Measurements from ENCODE around the gene SGCA. TPM values are rescaled to one million over a fixed set of nuclear protein-coding genes. Genes with fewer than 3 reads are reported as not detected.

SGCA gene
- total RNA-seq, 4 donors from 2014 or later = 2.1 to 5.8 (median 4.0) TPM

DNA sequence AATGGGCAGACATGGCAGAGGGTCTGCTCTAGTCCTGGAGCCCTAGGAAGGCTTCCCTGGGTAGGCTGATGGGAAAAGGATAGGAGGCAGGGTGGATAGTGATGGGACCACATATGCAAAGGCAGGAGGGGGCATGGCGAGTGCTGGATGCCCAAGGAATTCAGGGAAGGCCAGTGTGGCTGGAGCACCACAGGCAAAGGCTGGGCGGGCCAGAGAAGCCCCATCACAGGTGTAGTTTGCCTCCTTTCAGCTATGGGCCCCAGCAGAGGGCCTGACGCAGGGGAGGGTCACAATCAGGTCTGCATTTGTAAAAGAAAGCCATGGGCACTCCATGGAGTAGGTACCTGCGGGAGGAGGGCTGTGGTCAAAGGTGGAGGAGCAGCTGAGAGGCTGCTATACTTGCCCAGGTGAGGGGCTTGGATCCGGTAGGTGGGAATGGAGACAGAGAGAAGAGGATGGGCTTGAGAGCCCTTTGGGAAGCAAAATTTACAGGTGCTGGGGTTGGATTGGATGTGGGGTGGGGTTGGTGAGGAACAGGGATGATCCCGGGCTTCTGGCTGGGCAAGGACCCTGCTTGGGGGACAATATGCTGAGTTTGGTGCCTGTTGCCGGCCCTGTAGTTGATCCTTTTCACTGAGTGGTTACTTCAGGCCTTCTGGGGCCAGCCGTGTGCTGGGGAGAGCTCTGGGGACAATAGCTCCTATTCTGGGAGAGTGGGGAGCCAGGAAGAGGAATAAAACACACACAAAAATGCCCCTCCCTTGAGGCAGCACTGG is 42.2 kb downstream of the SGCA start:
- H3K4me1 ChIP-seq = peaks cover 78% of the 10 kb centered on the region
- peak overlapping the region; percentile 55 for H3K27ac ChIP-seq
- H3K4me3 ChIP-seq = no peak overlapping the region
- WGBS = 84% methylated on average over 8 of the region's 8 CpGs
- H3K36me3 ChIP-seq = no peaks in the 10 kb centered on the region
- H3K9me3 ChIP-seq = no peaks in the 10 kb centered on the region
- no peak for DNase-seq (ENCODE audit: low spot score in 2 of 2)
- peaks cover 27% of the 10 kb centered on the region for H3K27me3 ChIP-seq
- TF ChIP-seq POLR2AphosphoS5 (IDR thresholded peaks at IDR 0.05) (no peak), EP300 (IDR thresholded peaks at IDR 0.05) (no peak)
- TF ChIP-seq, protein P1, sequence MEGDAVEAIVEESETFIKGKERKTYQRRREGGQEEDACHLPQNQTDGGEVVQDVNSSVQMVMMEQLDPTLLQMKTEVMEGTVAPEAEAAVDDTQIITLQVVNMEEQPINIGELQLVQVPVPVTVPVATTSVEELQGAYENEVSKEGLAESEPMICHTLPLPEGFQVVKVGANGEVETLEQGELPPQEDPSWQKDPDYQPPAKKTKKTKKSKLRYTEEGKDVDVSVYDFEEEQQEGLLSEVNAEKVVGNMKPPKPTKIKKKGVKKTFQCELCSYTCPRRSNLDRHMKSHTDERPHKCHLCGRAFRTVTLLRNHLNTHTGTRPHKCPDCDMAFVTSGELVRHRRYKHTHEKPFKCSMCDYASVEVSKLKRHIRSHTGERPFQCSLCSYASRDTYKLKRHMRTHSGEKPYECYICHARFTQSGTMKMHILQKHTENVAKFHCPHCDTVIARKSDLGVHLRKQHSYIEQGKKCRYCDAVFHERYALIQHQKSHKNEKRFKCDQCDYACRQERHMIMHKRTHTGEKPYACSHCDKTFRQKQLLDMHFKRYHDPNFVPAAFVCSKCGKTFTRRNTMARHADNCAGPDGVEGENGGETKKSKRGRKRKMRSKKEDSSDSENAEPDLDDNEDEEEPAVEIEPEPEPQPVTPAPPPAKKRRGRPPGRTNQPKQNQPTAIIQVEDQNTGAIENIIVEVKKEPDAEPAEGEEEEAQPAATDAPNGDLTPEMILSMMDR (IDR thresholded peaks at IDR 0.05) = no peak

DNA sequence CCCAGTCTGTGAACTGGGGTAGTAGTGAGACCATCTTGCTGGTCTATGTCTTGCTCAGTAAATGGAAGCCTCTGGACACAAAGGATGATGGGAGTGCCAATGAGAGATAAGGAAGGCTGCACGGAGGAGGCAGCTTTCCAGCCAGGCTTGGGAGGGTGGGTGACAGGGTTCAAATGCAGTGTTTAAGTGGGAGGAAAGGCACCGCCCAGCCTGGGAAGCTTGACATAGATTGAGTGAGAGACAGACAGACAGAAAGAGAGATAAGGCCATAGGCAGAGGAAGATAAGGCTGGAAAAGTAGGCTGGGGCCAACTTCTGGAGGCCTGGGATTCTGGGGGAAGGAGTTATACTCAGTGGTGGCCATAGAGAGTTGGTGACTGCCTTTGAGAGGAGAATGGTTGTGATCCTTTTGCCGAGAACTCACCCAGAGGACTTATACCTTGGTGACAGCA is 42.8 kb downstream of the SGCA start:
- TF ChIP-seq EP300 (IDR thresholded peaks at IDR 0.05) = no peak
- TF ChIP-seq POLR2AphosphoS5 (IDR thresholded peaks at IDR 0.05) = no peak
- TF ChIP-seq, protein P1 (IDR thresholded peaks at IDR 0.05) = no peak
- no peak for TF ChIP-seq POLR2A (IDR thresholded peaks at IDR 0.05)
- H3K4me1 ChIP-seq = peaks cover 78% of the 10 kb centered on the region

DNA sequence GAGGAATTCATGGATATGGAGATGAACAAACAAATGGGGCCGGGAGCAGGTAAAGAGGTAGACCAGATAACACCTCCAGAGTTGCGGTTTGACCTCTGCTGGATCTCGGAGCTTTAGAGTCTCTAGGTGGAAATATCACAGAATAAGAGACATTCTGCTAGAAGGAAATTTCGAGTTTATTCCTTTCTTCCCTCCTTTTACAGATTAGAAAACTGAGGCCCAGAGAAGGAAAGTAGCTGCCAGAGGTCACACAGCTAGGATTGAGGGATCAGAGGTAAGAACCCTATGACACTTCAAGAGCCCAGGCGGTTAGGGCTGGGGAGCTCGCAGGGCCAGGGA is 43.3 kb downstream of the SGCA start:
- TF ChIP-seq POLR2AphosphoS5 (IDR thresholded peaks at IDR 0.05) (no peak), EP300 (IDR thresholded peaks at IDR 0.05) (no peak), POLR2A (IDR thresholded peaks at IDR 0.05) (no peak)
- TF ChIP-seq, protein P1 (IDR thresholded peaks at IDR 0.05) = no peak
- WGBS = 82% methylated on average over 6 of the region's 6 CpGs
- DNase-seq (ENCODE audit: low spot score in 2 of 2) = peak in 1 of 2 donors; percentile 29
- peaks cover 78% of the 10 kb centered on the region for H3K4me1 ChIP-seq
- no peak overlapping the region for H3K4me3 ChIP-seq
- peak overlapping the region; percentile 94 for H3K27ac ChIP-seq
- H3K27me3 ChIP-seq = peaks cover 20% of the 10 kb centered on the region
- H3K36me3 ChIP-seq = no peaks in the 10 kb centered on the region
- H3K9me3 ChIP-seq = no peaks in the 10 kb centered on the region

More for the DNA sequence above, 42.8 kb downstream of the SGCA start:
- no peaks in the 10 kb centered on the region for H3K9me3 ChIP-seq
- H3K27ac ChIP-seq = peak overlapping the region; percentile 94
- WGBS = 86% methylated on average over 3 of the region's 3 CpGs
- H3K4me3 ChIP-seq = no peak overlapping the region
- DNase-seq (ENCODE audit: low spot score in 2 of 2) = peak in 1 of 2 donors; percentile 63
- no peaks in the 10 kb centered on the region for H3K36me3 ChIP-seq
- peaks cover 24% of the 10 kb centered on the region for H3K27me3 ChIP-seq

DNA sequence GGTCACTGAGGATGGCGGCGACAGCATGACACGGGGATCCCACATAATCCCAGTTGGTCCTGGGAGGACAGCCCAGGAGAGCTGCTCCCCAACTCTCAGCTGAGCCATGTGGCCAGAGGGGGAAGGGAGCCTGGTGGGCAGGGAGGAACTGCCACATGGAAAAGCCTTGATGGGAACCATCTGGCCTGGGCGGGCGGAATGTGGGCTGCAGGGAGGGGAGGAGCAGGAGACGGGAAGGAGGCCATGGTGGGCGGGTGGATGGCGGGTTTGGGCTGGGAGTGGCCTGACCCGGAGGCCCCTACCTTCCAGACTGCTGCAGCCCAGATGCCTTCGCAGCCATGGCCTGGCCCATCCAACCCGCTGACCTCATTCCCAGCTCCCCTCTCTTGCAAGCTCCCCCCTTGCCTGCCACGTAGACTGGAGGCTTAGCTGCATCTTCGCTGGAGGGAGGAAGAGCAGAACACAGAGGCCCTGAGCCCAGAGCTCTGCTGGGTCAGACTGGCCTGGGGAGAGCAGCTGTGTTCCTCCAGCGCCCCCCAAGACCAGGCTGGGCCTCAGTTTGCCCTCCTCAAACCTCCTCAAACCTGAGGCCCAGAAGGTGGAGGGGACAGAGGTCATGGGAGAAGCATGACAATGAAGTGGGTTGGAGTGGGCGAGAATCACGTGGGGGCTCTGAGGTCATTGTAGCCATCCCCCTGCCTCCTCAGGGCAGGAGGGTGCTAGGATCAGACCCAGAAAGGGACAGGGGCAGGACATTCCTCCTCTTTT is 43.9 kb downstream of the SGCA start:
- peak in 1 of 3 donors; percentile 4 for TF ChIP-seq POLR2AphosphoS5 (IDR thresholded peaks at IDR 0.05)
- TF ChIP-seq EP300 (IDR thresholded peaks at IDR 0.05) = no peak
- TF ChIP-seq, protein P1 (IDR thresholded peaks at IDR 0.05) = no peak
- TF ChIP-seq POLR2A (IDR thresholded peaks at IDR 0.05) = no peak
- peaks cover 72% of the 10 kb centered on the region for H3K4me1 ChIP-seq
- no peaks in the 10 kb centered on the region for H3K9me3 ChIP-seq
- 54% methylated on average over 13 of the region's 16 CpGs for WGBS
- H3K27me3 ChIP-seq = peaks cover 20% of the 10 kb centered on the region
- DNase-seq (ENCODE audit: low spot score in 2 of 2) = peak; percentile 95 to 97
- no peaks in the 10 kb centered on the region for H3K36me3 ChIP-seq
- H3K4me3 ChIP-seq = peak overlapping the region; percentile 3
- peak overlapping the region; percentile 94 for H3K27ac ChIP-seq

Measured in suprapubic skin (tissue), 4 donors.